GM12878 (cell line): Measurements from ENCODE around the gene ALPK1. TPM values are rescaled to one million over a fixed set of nuclear protein-coding genes. Genes with fewer than 3 reads are reported as not detected.

Source experiments
- ATAC-seq: fragments of 200-7000 bp; cut with Tn5 transposase; 3 replicates; pipeline ENCODE4 v1.9.1; 2020; ENCODE audit warnings: mild to moderate bottlenecking, moderate library complexity
- BruUV-seq: library from RNA; stranded (reverse); fragments of 400-500 nt; replicated peaks from 2 replicates; lab custom pipeline; 2021; lab: Mats Ljungman, UMichigan
- CTCF ChIA-PET: fragments of 300-600 bp; sonication (Branson Sonifier 250); formaldehyde crosslinking; extraction: SDS; loops from one replicate; lab custom pipeline; 2021; ENCODE audit warnings: inconsistent platforms; lab: Yijun Ruan, JAX
- POLR2A ChIA-PET: fragments of 350-600 bp; formaldehyde crosslinking; extraction: SDS; loops from one replicate; lab custom pipeline; 2021; ENCODE audit warnings: inconsistent platforms; lab: Charles Lee
- RAD21 ChIA-PET: fragments of 300-600 bp; sonication (Branson Sonifier 250); formaldehyde crosslinking; loops from one replicate; lab custom pipeline; 2023; ENCODE audit warnings: antibody characterized with exemption; ENCODE audit not compliant: unreplicated experiment; lab: Charles Lee
- SMC1A ChIA-PET: fragments of 300-600 bp; sonication (Branson Sonifier 250); formaldehyde crosslinking; loops from one replicate; lab custom pipeline; 2023; ENCODE audit not compliant: unreplicated experiment, uncharacterized antibody; lab: Charles Lee
- DNase-seq: peaks from one replicate; pipeline ENCODE4 v3.0.0-alpha.2; 2011; ENCODE audit warnings: low read depth, low spot score
- FAIRE-seq: peaks from 3 replicates; lab custom pipeline; 2011; peaks lifted over from hg19 to GRCh38; lab: Jason Lieb, UNC
- H2AFZ ChIP-seq: 2 replicates; pipeline ENCODE4 v1.6.0; 2011; ENCODE audit warnings: low read depth, low read length, control low read depth; ENCODE audit not compliant: control insufficient read depth
- H3K27ac ChIP-seq: 2 replicates; pipeline ENCODE4 v1.5.1; 2011; ENCODE audit warnings: control low read depth; ENCODE audit not compliant: control insufficient read depth, insufficient read depth
- H3K27me3 ChIP-seq, 2 experiments: replicated peaks in 1 of 2; 2 replicates each; pipeline versions ENCODE4 v1.6.0 to v1.6.1; 2011; ENCODE audit warnings: low read length in 1 of 2; ENCODE audit not compliant: control insufficient read depth in 2 of 2, insufficient read depth in 2 of 2
- H3K36me3 ChIP-seq, 2 experiments: 2 replicates each; pipeline ENCODE4 v1.5.1; 2011; ENCODE audit warnings: low read length in 1 of 2; ENCODE audit not compliant: control insufficient read depth in 2 of 2, insufficient read depth in 2 of 2
- H3K4me1 ChIP-seq: 2 replicates; pipeline ENCODE4 v1.6.1; 2011; ENCODE audit warnings: mild to moderate bottlenecking, low read length, moderate library complexity, mixed read lengths; ENCODE audit not compliant: control insufficient read depth, insufficient read depth
- H3K4me2 ChIP-seq: 2 replicates; pipeline ENCODE4 v1.6.0; 2011; ENCODE audit warnings: control low read depth; ENCODE audit not compliant: control insufficient read depth, insufficient read depth
- H3K4me3 ChIP-seq: fragments of 200-600 bp; sonication (generic); 2 replicates; pipeline ENCODE4 v1.5.1; 2016
- H3K79me2 ChIP-seq: 2 replicates; pipeline ENCODE4 v1.6.0; 2011; ENCODE audit warnings: low read length; ENCODE audit not compliant: control insufficient read depth, insufficient read depth
- H3K9ac ChIP-seq: 2 replicates; pipeline ENCODE4 v1.8.0; 2011; ENCODE audit warnings: low read length, control low read depth, mixed read lengths; ENCODE audit not compliant: control insufficient read depth, insufficient read depth
- H3K9me3 ChIP-seq: replicated peaks from 3 replicates; pipeline ENCODE4 v1.5.1; 2011; ENCODE audit warnings: mild to moderate bottlenecking, low read length; ENCODE audit not compliant: control insufficient read depth, insufficient read depth
- H4K20me1 ChIP-seq: 2 replicates; pipeline ENCODE4 v1.6.0; 2011; ENCODE audit not compliant: control insufficient read depth, insufficient read depth
- CBFB ChIP-seq: IDR thresholded peaks from 2 replicates; pipeline ENCODE4 v1.6.1; 2016; ENCODE audit warnings: antibody characterized with exemption, low read depth
- MTA3 ChIP-seq: IDR thresholded peaks from 2 replicates; pipeline ENCODE4 v1.6.1; 2012; ENCODE audit warnings: low read length, inconsistent platforms, borderline replicate concordance
- MYC ChIP-seq: IDR thresholded peaks from 2 replicates; pipeline ENCODE4 v1.6.1; 2011; ENCODE audit warnings: mild to moderate bottlenecking, low read length, moderate library complexity, inconsistent platforms; ENCODE audit not compliant: insufficient read depth, insufficient replicate concordance, insufficient read length, severe bottlenecking
- POU2F2 ChIP-seq: IDR thresholded peaks from 3 replicates; pipeline ENCODE4 v1.6.1; 2011; ENCODE audit warnings: low read depth, mild to moderate bottlenecking, low read length, borderline replicate concordance
- STAT3 ChIP-seq: IDR thresholded peaks from 2 replicates; pipeline ENCODE4 v1.6.1; 2011; ENCODE audit warnings: low read depth, low read length, improper control_type of control experiment
- ZBED1 ChIP-seq: IDR thresholded peaks from 2 replicates; pipeline ENCODE4 v1.6.1; 2016; ENCODE audit warnings: borderline replicate concordance
- WGBS: methylation state at CpG from one replicate; pipeline ENCODE4 v1.1.6; 2016; ENCODE audit warnings: low lambda C conversion rate; ENCODE audit not compliant: insufficient replicate concordance, insufficient coverage; ENCODE audit errors: missing lambda C conversion rate; 5-methylcytosine and 5-hydroxymethylcytosine counted together
- in situ Hi-C: fragments of 300-500 bp; cut with MboI; formaldehyde crosslinking; loops from 9 replicates; pipeline ENCODE4 v1.14.3; 2018; ENCODE audit warnings: mixed read lengths
- intact Hi-C: fragments of 100-400 bp; cut with micrococcal nuclease; formaldehyde crosslinking; loops from one replicate; pipeline ENCODE4 v1.14.2; 2022; ENCODE audit not compliant: unreplicated experiment
- polyA plus RNA-seq, 11 experiments: library from polyadenylated mRNA; depleted of rRNA in 4 of 11; unstranded in 6 of 11; stranded (reverse) in 5 of 11; fragments of >200 nt; fragmentation: Nextera tagmentation in 4 of 11; fragmentation: Illumina TruSeq in 1 of 11; extraction: Ambion mirVana in 4 of 11; extraction: Trizol in 1 of 11; gene quantifications; 1 replicate in 1 of 11; 2 replicates in 10 of 11; pipeline versions ENCODE4 v1.2.1 to v1.2.3, GENCODE V29; 2011 to 2016; ENCODE audit warnings: inconsistent platforms in 2 of 11, missing spikeins in 2 of 11, low read depth in 1 of 11
- total RNA-seq, 4 experiments: library from RNA; depleted of rRNA in 3 of 4; stranded (reverse); fragments of >200 nt in 3 of 4; fragmentation: Illumina TruSeq in 1 of 4; extraction: Trizol in 1 of 4; gene quantifications; 2 replicates each; pipeline versions ENCODE4 v1.2.1 to v1.2.3, GENCODE V29; 2013 to 2021
- TF ChIP-seq, protein P1 (sequence below): IDR thresholded peaks from 2 replicates; pipeline ENCODE4 v1.6.1; 2011; ENCODE audit warnings: low read depth, mild to moderate bottlenecking, low read length, moderate library complexity, borderline replicate concordance; ENCODE audit errors: extremely low read depth
- TF ChIP-seq, protein P2 (sequence below): IDR thresholded peaks from 2 replicates; pipeline ENCODE4 v1.6.1; 2012; ENCODE audit warnings: improper control_type of control experiment, low read depth, low read length; ENCODE audit not compliant: insufficient replicate concordance

Gene ALPK1
- total and polyA plus RNA-seq, 10 of the 15 experiments (the other 5 are each of a cell fraction or from before 2014, with no cell fraction given), result 8.5 to 32.3 (median 22.6) TPM

DNA sequence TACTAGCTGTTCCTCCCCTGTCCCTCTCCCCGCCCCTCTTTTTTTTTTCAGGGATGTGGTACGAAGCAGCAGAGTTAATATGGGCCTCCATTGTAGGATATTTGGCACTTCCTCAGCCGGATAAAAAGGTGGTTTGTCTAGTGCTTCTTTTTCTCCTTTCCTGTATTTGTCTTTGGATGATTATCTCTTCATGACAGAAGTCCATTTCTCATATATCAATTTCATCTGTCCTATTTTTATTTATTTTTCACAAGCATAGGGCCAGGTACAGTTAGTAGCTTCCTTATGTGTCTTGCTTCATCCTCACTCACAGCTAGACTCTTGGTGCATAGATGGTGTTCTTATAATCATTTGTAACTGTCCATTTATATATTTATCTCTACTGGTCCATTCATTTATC lies 129.2 kb downstream of the ALPK1 start:
- ChIA-PET RAD21 (interaction anchor here (1.0 kb wide), 1 partner anchor 93 kb away, joined by 3 read pairs; no protein-coding TSS in a partner anchor), SMC1A (no interaction called here), POLR2A (no interaction called here), CTCF (interaction anchor here (0.7 to 1.2 kb wide), 3 partner anchors 98 to 606 kb away, joined by 3 read pairs; no protein-coding TSS in a partner anchor)
- intact Hi-C loops (no loop called here), in situ Hi-C loops (no loop called here)
- Histone ChIP-seq H3K9me3 (no peaks in the 10 kb centered on the region), H3K9ac (no peak overlapping the region), H3K4me2 (no peak overlapping the region), H3K27me3 (no peaks in the 10 kb centered on the region), H3K4me3 (no peak overlapping the region), H3K79me2 (no peaks in the 10 kb centered on the region), H4K20me1 (no peaks in the 10 kb centered on the region), H3K4me1 (no peaks in the 10 kb centered on the region), H3K27ac (no peak overlapping the region), H3K36me3 (no peaks in the 10 kb centered on the region), H2AFZ (no peak overlapping the region)
- TF ChIP-seq MTA3 (no peak), CBFB (no peak)
- TF ChIP-seq, protein P1, sequence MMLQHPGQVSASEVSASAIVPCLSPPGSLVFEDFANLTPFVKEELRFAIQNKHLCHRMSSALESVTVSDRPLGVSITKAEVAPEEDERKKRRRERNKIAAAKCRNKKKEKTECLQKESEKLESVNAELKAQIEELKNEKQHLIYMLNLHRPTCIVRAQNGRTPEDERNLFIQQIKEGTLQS, result no peak
- no TSS peak for BruUV-seq
- 86% methylated on average over 3 of the region's 3 CpGs for WGBS
- DNase-seq (no peak), ATAC-seq (no peak), FAIRE-seq (no peak)

DNA sequence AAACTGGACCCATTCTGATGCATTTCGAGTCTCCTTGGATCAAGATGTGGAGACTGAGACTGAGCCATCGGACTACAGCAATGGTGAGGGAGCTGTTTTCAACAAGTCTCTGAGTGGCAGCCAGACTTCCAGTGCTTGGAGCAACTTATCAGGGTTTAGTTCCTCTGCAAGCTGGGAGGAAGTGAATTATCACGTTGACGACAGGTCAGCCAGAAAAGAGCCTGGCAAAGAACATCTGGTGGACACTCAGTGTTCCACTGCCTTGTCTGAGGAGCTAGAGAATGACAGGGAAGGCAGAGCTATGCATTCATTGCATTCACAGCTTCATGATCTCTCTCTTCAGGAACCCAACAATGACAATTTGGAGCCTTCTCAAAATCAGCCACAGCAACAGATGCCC lies 134.0 kb downstream of the ALPK1 start:
- 84% methylated on average over 4 of the region's 4 CpGs for WGBS
- CTCF ChIA-PET, result interaction anchor here (0.9 kb wide), 1 partner anchor 103 kb away, joined by 3 read pairs; no protein-coding TSS in a partner anchor
- no TSS peak for BruUV-seq
- no peak for TF ChIP-seq POU2F2
- no peak for TF ChIP-seq MYC
- TF ChIP-seq, protein P2, sequence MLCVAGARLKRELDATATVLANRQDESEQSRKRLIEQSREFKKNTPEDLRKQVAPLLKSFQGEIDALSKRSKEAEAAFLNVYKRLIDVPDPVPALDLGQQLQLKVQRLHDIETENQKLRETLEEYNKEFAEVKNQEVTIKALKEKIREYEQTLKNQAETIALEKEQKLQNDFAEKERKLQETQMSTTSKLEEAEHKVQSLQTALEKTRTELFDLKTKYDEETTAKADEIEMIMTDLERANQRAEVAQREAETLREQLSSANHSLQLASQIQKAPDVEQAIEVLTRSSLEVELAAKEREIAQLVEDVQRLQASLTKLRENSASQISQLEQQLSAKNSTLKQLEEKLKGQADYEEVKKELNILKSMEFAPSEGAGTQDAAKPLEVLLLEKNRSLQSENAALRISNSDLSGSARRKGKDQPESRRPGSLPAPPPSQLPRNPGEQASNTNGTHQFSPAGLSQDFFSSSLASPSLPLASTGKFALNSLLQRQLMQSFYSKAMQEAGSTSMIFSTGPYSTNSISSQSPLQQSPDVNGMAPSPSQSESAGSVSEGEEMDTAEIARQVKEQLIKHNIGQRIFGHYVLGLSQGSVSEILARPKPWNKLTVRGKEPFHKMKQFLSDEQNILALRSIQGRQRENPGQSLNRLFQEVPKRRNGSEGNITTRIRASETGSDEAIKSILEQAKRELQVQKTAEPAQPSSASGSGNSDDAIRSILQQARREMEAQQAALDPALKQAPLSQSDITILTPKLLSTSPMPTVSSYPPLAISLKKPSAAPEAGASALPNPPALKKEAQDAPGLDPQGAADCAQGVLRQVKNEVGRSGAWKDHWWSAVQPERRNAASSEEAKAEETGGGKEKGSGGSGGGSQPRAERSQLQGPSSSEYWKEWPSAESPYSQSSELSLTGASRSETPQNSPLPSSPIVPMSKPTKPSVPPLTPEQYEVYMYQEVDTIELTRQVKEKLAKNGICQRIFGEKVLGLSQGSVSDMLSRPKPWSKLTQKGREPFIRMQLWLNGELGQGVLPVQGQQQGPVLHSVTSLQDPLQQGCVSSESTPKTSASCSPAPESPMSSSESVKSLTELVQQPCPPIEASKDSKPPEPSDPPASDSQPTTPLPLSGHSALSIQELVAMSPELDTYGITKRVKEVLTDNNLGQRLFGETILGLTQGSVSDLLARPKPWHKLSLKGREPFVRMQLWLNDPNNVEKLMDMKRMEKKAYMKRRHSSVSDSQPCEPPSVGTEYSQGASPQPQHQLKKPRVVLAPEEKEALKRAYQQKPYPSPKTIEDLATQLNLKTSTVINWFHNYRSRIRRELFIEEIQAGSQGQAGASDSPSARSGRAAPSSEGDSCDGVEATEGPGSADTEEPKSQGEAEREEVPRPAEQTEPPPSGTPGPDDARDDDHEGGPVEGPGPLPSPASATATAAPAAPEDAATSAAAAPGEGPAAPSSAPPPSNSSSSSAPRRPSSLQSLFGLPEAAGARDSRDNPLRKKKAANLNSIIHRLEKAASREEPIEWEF, result no peak
- TF ChIP-seq STAT3, result no peak
- TF ChIP-seq ZBED1, result no peak

More for the DNA sequence above, 134.0 kb downstream of the ALPK1 start:
- H3K79me2 ChIP-seq, result no peaks in the 10 kb centered on the region
- H2AFZ ChIP-seq, result no peak overlapping the region
- POLR2A ChIA-PET, result no interaction called here
- no peaks in the 10 kb centered on the region for H3K36me3 ChIP-seq
- SMC1A ChIA-PET, result interaction anchor here (1.0 kb wide), 1 partner anchor 82 kb away, joined by 3 read pairs; no protein-coding TSS in a partner anchor
- FAIRE-seq, result no peak
- no peaks in the 10 kb centered on the region for H3K27me3 ChIP-seq
- RAD21 ChIA-PET, result interaction anchor here (1.0 to 1.1 kb wide), 2 partner anchors 82 to 91 kb away, joined by 3 read pairs; no protein-coding TSS in a partner anchor
- ATAC-seq, result no peak
- in situ Hi-C loops (no loop called here), intact Hi-C loops (no loop called here)
- H3K4me3 ChIP-seq, result no peak overlapping the region
- no peaks in the 10 kb centered on the region for H4K20me1 ChIP-seq
- no peak for DNase-seq
- no peaks in the 10 kb centered on the region for H3K4me1 ChIP-seq
- no peak overlapping the region for H3K9ac ChIP-seq
- H3K4me2 ChIP-seq, result no peak overlapping the region
- H3K9me3 ChIP-seq, result no peaks in the 10 kb centered on the region
- H3K27ac ChIP-seq, result no peak overlapping the region
